Hepatocyte (in vitro differentiated cells): ENCODE results near the gene YBEY.

Experiments used
- EZH2 ChIP-seq: fragments of 200-600 bp; sonication (generic); IDR thresholded peaks from 2 replicates; pipeline ENCODE4 v1.6.1; 2016; ENCODE audit warnings: antibody characterized with exemption, mild to moderate bottlenecking, borderline replicate concordance
- EZH2phosphoT487 ChIP-seq: fragments of 200-600 bp; sonication (generic); IDR thresholded peaks from one replicate; pipeline ENCODE4 v1.6.1; 2018; ENCODE audit warnings: antibody characterized with exemption, mild to moderate bottlenecking, low read depth, moderate library complexity; ENCODE audit not compliant: unreplicated experiment, severe bottlenecking
- TF ChIP-seq, protein P1 (sequence below): fragments of 200-600 bp; sonication (generic); IDR thresholded peaks from 2 replicates; pipeline ENCODE4 v1.5.1; 2016; ENCODE audit warnings: antibody characterized with exemption, mild to moderate bottlenecking; ENCODE audit not compliant: poor library complexity

- TF ChIP-seq, protein P1, sequence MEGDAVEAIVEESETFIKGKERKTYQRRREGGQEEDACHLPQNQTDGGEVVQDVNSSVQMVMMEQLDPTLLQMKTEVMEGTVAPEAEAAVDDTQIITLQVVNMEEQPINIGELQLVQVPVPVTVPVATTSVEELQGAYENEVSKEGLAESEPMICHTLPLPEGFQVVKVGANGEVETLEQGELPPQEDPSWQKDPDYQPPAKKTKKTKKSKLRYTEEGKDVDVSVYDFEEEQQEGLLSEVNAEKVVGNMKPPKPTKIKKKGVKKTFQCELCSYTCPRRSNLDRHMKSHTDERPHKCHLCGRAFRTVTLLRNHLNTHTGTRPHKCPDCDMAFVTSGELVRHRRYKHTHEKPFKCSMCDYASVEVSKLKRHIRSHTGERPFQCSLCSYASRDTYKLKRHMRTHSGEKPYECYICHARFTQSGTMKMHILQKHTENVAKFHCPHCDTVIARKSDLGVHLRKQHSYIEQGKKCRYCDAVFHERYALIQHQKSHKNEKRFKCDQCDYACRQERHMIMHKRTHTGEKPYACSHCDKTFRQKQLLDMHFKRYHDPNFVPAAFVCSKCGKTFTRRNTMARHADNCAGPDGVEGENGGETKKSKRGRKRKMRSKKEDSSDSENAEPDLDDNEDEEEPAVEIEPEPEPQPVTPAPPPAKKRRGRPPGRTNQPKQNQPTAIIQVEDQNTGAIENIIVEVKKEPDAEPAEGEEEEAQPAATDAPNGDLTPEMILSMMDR, result no peak
- TF ChIP-seq EZH2 (no peak), EZH2phosphoT487 (no peak)
Observed at GRCh38 chr21:46285206-46285661, 908 bp upstream of the YBEY start, which contains the start of gene MCM3AP.
